IPS-NIHi11 (cell line): ENCODE results near the gene VPS13A.

Experiments used
- DNase-seq: peaks from one replicate; pipeline ENCODE4 v3.0.0; 2012; ENCODE audit warnings: mixed read lengths, low spot score

The VPS13A gene

GRCh38 chr9:77457916-77458592, 280.7 kb downstream of the VPS13A start:
- DNase-seq: peak; percentile 83

GRCh38 chr9:77460938-77461337, 283.6 kb downstream of the VPS13A start:
- DNase-seq: no peak

GRCh38 chr9:77462066-77462465, 284.7 kb downstream of the VPS13A start:
- DNase-seq: no peak

GRCh38 chr9:77463151-77463550, 285.8 kb downstream of the VPS13A start:
- DNase-seq: no peak

GRCh38 chr9:77464661-77465060, 287.3 kb downstream of the VPS13A start:
- no peak for DNase-seq

GRCh38 chr9:77469515-77470231, 292.3 kb downstream of the VPS13A start:
- no peak for DNase-seq
